ENCODE results near the gene ACER2.
A peak's percentile ranks its signal among the peaks of the same experiment; 100 is the strongest.
"Not testable (repeated sequence)": the region's sequence is repeated elsewhere in the genome, so short reads cannot be mapped to it uniquely, and the experiment has no call there.

The ACER2 gene

GRCh38 chr9:19409401-19410194 lies 789 bp downstream of the ACER2 start:
- peak; percentile 1 to 3 for DNase-seq (ENCODE audit: low read depth in 2 of 2)

- no peak for DNase-seq (ENCODE audit: low read depth in 2 of 2)
These were observed 1.3 kb downstream of the ACER2 start for GRCh38 chr9:19410195-19410503.

- no peak for DNase-seq (ENCODE audit: low read depth in 2 of 2)
These were observed 1.8 kb downstream of the ACER2 start for GRCh38 chr9:19410594-19410993.

- DNase-seq (ENCODE audit: low read depth in 2 of 2) = no peak
These were observed 2.5 kb downstream of the ACER2 start for GRCh38 chr9:19411316-19411715.

- DNase-seq (ENCODE audit: low read depth in 2 of 2) = not testable (repeated sequence)
These were observed 4.6 kb downstream of the ACER2 start for GRCh38 chr9:19413456-19413855.

GRCh38 chr9:19416143-19416542 lies 7.3 kb downstream of the ACER2 start:
- no peak for DNase-seq (ENCODE audit: low read depth in 2 of 2)

GRCh38 chr9:19420877-19421276 lies 12.1 kb downstream of the ACER2 start:
- no peak for DNase-seq (ENCODE audit: low read depth in 2 of 2)

- no peak for DNase-seq (ENCODE audit: low read depth in 2 of 2)
These were observed 14.4 kb downstream of the ACER2 start for GRCh38 chr9:19423163-19423562.

- DNase-seq (ENCODE audit: low read depth in 2 of 2) = no peak
These were observed 15.5 kb downstream of the ACER2 start for GRCh38 chr9:19424176-19424779.

GRCh38 chr9:19429595-19429994 lies 20.8 kb downstream of the ACER2 start:
- DNase-seq (ENCODE audit: low read depth in 2 of 2) = no peak

- DNase-seq (ENCODE audit: low read depth in 2 of 2) = no peak
These were observed 21.5 kb downstream of the ACER2 start for GRCh38 chr9:19430201-19430760.

- DNase-seq (ENCODE audit: low read depth in 2 of 2) = no peak
These were observed 22.8 kb downstream of the ACER2 start for GRCh38 chr9:19431361-19432171.

- DNase-seq (ENCODE audit: low read depth in 2 of 2) = no peak
These were observed 23.7 kb downstream of the ACER2 start for GRCh38 chr9:19432473-19432872.

GRCh38 chr9:19433729-19434128 lies 24.9 kb downstream of the ACER2 start:
- not testable (repeated sequence) for DNase-seq (ENCODE audit: low read depth in 2 of 2)

- no peak for DNase-seq (ENCODE audit: low read depth in 2 of 2)
These were observed 31.6 kb downstream of the ACER2 start for GRCh38 chr9:19440376-19440775.

GRCh38 chr9:19440823-19441580 lies 32.2 kb downstream of the ACER2 start:
- no peak for DNase-seq (ENCODE audit: low read depth in 2 of 2)

GRCh38 chr9:19441730-19442129 lies 32.9 kb downstream of the ACER2 start:
- DNase-seq (ENCODE audit: low read depth in 2 of 2) = no peak

- no peak for DNase-seq (ENCODE audit: low read depth in 2 of 2)
These were observed 33.4 kb downstream of the ACER2 start for GRCh38 chr9:19442240-19442639.

GRCh38 chr9:19445452-19445851 lies 36.6 kb downstream of the ACER2 start:
- no peak for DNase-seq (ENCODE audit: low read depth in 2 of 2)

- no peak for DNase-seq (ENCODE audit: low read depth in 2 of 2)
These were observed 37.6 kb downstream of the ACER2 start for GRCh38 chr9:19446361-19446861.

GRCh38 chr9:19451240-19452087 lies 42.7 kb downstream of the ACER2 start:
- no peak for DNase-seq (ENCODE audit: low read depth in 2 of 2)

Measured in stimulated activated CD4-positive, alpha-beta T cell treated with anti-CD3 and anti-CD28 coated beads, Interleukin-4, amount 100 ng/mL, for 48 hours (primary cell).